Measurements from ENCODE around the gene RAB35.

RAB35 gene

DNA sequence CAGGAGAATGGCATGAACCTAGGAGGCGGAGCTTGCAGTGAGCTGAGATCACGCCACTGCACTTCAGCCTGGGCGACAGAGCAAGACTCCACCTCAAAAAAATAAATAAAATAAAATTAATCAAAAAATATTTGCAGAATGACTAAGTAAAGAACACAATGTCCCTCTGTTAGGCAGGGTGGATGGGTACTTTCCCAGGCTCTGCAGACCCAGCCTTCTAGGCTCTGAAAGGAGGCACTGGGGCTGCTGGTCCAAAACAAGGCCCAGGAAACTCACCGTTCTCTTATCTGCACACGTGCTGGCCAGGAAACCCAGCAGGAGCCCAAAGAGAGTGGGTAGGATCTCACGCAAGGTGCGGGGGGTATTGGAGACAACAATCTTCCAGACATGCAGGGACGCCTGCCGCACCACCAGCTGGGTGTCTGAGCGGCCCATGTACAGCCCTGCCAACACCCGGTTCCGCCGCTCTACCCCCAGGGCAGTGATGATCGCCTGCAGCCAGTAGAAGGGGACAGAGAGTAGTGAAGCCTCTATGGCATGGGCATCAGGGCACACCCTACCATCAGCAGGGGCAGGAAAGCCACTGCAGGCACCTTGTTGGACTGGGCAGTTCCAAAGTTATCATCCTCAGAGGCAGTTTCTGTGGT, 25.8 kb upstream of the RAB35 start:
- no peak for TF ChIP-seq SIN3A (IDR thresholded peaks at IDR 0.05; ENCODE audit: borderline replicate concordance, insufficient read depth, low read length)
- no peak for TF ChIP-seq FOXP2 (optimal IDR thresholded peaks at IDR 0.05; ENCODE audit: borderline replicate concordance, extremely low read depth, extremely low read length, insufficient read depth)
- TF ChIP-seq REST (IDR thresholded peaks at IDR 0.05; ENCODE audit: insufficient read depth in 1 of 2, low read depth in 2 of 2, low read length in 2 of 2) = no peak
- no peak for TF ChIP-seq TAF1 (IDR thresholded peaks at IDR 0.05; ENCODE audit: borderline replicate concordance, insufficient read depth, low read length)
- no peak for TF ChIP-seq POLR2AphosphoS5 (IDR thresholded peaks at IDR 0.05; ENCODE audit: low read depth, low read length)

- TF ChIP-seq POLR2AphosphoS5 (IDR thresholded peaks at IDR 0.05; ENCODE audit: low read depth, low read length) (no peak), REST (IDR thresholded peaks at IDR 0.05; ENCODE audit: insufficient read depth in 1 of 2, low read depth in 2 of 2, low read length in 2 of 2) (no peak), SIN3A (IDR thresholded peaks at IDR 0.05; ENCODE audit: borderline replicate concordance, insufficient read depth, low read length) (no peak), TAF1 (IDR thresholded peaks at IDR 0.05; ENCODE audit: borderline replicate concordance, insufficient read depth, low read length) (no peak), FOXP2 (optimal IDR thresholded peaks at IDR 0.05; ENCODE audit: borderline replicate concordance, extremely low read depth, extremely low read length, insufficient read depth) (no peak)
Observed at GRCh38 chr12:120141336-120141735, 24.8 kb upstream of the RAB35 start.

- TF ChIP-seq SIN3A (IDR thresholded peaks at IDR 0.05; ENCODE audit: borderline replicate concordance, insufficient read depth, low read length) (no peak), POLR2AphosphoS5 (IDR thresholded peaks at IDR 0.05; ENCODE audit: low read depth, low read length) (no peak), FOXP2 (optimal IDR thresholded peaks at IDR 0.05; ENCODE audit: borderline replicate concordance, extremely low read depth, extremely low read length, insufficient read depth) (no peak), REST (IDR thresholded peaks at IDR 0.05; ENCODE audit: insufficient read depth in 1 of 2, low read depth in 2 of 2, low read length in 2 of 2) (no peak), TAF1 (IDR thresholded peaks at IDR 0.05; ENCODE audit: borderline replicate concordance, insufficient read depth, low read length) (no peak)
Observed at GRCh38 chr12:120140603-120141002, 24.1 kb upstream of the RAB35 start.

- TF ChIP-seq REST (IDR thresholded peaks at IDR 0.05; ENCODE audit: insufficient read depth in 1 of 2, low read depth in 2 of 2, low read length in 2 of 2) = no peak
- TF ChIP-seq POLR2AphosphoS5 (IDR thresholded peaks at IDR 0.05; ENCODE audit: low read depth, low read length) = no peak
- no peak for TF ChIP-seq SIN3A (IDR thresholded peaks at IDR 0.05; ENCODE audit: borderline replicate concordance, insufficient read depth, low read length)
- no peak for TF ChIP-seq FOXP2 (optimal IDR thresholded peaks at IDR 0.05; ENCODE audit: borderline replicate concordance, extremely low read depth, extremely low read length, insufficient read depth)
- TF ChIP-seq TAF1 (IDR thresholded peaks at IDR 0.05; ENCODE audit: borderline replicate concordance, insufficient read depth, low read length) = no peak
Observed at GRCh38 chr12:120139958-120140357, 23.4 kb upstream of the RAB35 start.

All from PFSK-1 (cell line).